Stimulated activated CD4-positive, alpha-beta T cell treated with anti-CD3 and anti-CD28 coated beads, Interleukin-2, amount 100 ng/mL, for 24 hours (primary cell): Measurements from ENCODE around the gene GPR108.

Experiments
- DNase-seq, 2 donors: peaks; one replicate each; pipeline ENCODE4 v3.0.0-alpha.2; 2020

GPR108 gene

GRCh38 chr19:6700586-6701316 is 36.6 kb downstream of the GPR108 start:
- no peak for DNase-seq

DNA sequence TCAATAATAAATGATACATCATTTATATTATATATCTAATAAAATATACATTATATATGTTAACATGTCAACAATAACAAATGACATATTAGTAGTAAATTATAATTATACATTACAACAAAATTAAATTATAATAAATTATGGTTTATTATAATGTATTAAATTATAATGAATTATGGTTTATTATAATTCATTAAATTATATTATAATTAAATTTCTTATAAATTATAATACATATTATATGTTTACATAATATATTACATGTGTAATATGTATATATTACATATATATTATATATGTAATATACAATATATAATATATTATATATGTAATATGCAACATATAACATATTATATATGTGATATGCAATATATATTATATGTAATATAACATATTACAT is 37.4 kb downstream of the GPR108 start:
- DNase-seq, result no peak

DNA sequence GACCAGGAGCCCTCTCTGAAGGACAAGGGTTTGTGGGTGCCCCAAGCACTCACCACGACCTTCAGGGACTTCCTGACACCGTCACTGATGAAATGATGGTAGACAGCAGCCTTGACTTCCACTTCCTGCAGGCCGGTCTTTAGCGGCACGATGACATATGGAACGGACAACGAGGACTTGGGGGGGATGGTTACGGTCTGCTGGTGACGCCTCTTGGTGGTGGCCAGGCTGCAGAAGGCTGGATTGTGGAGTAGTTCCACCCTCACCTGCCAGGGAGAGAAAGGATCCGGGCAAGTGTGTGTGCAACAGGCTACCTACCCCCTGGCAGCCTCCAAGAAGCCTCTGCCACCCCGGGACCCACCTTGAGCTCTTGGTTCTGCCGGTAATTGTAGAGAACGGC is 40.1 kb downstream of the GPR108 start:
- DNase-seq, result no peak

- DNase-seq, result no peak
Observed at GRCh38 chr19:6696239-6696820, 41.0 kb downstream of the GPR108 start.

DNA sequence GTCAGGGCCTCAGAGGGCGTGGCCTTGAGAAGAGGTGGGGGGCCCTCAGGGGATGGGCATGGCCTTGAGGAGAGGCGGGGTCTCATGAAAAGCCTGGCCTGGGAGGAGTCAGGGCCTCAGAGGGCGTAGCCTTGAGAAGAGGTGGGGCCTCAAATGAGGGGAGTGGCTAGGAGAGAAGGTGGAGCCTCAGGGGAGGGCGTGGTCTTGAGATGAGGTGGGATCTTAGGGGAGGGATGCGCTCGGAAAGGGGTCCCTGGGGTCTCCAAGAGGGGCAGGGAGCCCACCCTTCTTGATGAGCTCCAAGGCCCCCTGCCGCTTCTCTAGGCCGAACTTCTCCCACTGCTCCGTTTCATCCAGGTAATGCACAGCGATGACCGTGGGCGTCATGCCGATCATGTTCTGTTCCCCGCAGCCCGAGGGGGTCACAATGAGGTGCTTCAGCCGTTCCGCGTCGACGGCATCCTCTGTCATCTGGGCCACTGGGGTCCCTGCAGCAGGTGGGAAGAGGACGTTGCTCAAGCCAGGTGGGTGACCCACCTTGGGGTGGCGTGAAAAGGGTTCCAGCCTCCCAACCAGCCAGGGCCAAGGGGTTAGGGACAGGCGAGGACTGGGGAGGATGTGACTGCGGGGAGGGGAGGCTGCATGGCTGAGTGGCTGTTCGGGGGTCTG is 43.1 kb downstream of the GPR108 start:
- no peak for DNase-seq

- DNase-seq, result no peak
Observed at GRCh38 chr19:6693681-6694080, 43.7 kb downstream of the GPR108 start.

- no peak for DNase-seq
Observed at GRCh38 chr19:6693056-6693471, 44.3 kb downstream of the GPR108 start.

DNA sequence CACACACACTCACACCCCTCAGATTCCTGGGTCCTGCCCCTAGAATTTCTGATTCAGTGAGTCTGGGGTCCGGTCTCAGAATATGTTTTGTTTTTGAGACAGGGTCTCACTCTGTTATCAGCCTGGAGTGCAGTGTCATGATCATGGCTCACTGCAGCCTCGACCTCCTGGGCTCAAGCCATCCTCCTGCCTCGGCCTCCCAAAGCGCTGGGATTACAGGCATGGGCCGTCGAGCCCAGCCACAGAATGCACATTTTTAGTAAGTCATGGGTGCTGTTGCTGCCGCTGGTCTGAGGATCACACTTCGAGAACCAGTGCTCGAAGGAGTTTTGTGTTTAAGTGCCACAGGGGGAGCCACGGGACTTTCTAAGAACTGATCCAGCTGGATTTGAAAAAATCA is 45.4 kb downstream of the GPR108 start:
- no peak for DNase-seq

- no peak for DNase-seq
Observed at GRCh38 chr19:6691342-6691741, 46.0 kb downstream of the GPR108 start.

- DNase-seq, result no peak
Observed at GRCh38 chr19:6690160-6690885, 47.1 kb downstream of the GPR108 start.

DNA sequence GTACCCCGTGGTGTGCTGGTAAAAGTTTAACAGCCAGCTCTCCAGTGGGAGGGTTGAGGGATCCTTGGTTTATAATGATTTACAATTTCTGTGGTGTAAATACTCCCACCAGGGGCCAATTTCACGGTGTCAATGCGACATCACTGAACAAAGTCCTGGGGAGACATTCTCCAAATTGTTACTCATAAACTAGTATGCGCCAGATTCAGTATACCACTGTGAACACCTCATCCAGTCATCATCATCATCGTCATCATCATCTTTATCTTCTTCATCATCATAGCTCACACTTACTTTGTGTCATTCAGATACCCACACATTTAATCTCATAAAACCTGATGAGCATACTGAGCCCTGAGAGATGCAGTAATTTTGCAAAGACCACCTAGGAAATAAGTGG is 50.3 kb downstream of the GPR108 start:
- no peak for DNase-seq

- DNase-seq, result no peak
Observed at GRCh38 chr19:6686628-6686975, 50.8 kb downstream of the GPR108 start.

DNA sequence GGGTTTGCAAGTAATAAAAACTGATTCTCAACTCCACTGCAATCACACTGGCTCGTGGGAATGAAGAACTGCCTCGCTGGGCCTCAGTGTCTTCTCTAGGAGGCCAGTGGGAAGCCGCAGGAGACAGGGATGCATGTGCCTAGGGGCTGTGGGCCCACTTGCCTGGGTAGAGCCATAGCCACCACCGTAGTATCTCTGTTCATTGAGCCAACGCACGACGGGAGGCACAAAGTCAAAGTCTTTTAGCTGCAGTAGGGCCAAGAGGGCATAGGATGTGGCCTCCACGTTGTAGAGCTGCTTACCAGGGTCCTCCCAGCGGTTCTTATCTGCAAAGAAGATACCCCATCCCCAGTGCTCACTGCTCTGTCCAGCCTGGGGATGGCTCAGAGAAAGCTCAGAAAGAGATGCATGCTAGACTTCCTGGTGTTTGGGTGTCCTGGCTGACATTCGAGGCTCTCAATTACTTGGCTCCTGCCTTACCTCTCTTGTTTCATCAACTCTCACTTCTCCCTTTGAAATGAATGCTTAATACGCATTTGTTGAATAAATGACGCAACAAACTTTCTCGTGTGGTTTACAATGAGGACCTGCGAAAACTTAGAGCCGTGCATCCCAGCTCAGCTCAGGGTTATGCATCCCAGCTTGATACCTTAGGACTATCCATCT is 51.3 kb downstream of the GPR108 start:
- no peak for DNase-seq

GRCh38 chr19:6685482-6685881 is 51.9 kb downstream of the GPR108 start:
- no peak for DNase-seq

- DNase-seq, result no peak
Observed at GRCh38 chr19:6683971-6684370, 53.4 kb downstream of the GPR108 start.

- no peak for DNase-seq
Observed at GRCh38 chr19:6682607-6683128, 54.7 kb downstream of the GPR108 start.

GRCh38 chr19:6680141-6680540 is 57.2 kb downstream of the GPR108 start:
- DNase-seq, result no peak
